A549 treated with RU486 at 1 μM for 4 hours (cell line): ENCODE measurements around the gene PGC. TPM values are rescaled to one million over a fixed set of nuclear protein-coding genes. Genes with fewer than 3 reads are reported as not detected.

Source experiments
- total RNA-seq: library from RNA; stranded (reverse); fragments of 200-300 nt; extraction: Qiagen RNA extraction; gene quantifications from 5 replicates; pipeline ENCODE4 v1.2.3, GENCODE V29; 2022; ENCODE audit warnings: low read depth

Gene PGC
- not detected in 5 replicates for total RNA-seq

GRCh38 chr6:41747256-41748101, at the start of gene PGC:
PGC (minus strand) TSS chr6:41747397; CDS start chr6:41747334, 63 bp downstream.

GRCh38 chr6:41787219-41787917, 40.2 kb upstream of the PGC start, which contains the start of gene TOMM6:
TOMM6 (plus strand) TSS chr6:41787694; CDS start chr6:41787698, 4 bp downstream.

DNA sequence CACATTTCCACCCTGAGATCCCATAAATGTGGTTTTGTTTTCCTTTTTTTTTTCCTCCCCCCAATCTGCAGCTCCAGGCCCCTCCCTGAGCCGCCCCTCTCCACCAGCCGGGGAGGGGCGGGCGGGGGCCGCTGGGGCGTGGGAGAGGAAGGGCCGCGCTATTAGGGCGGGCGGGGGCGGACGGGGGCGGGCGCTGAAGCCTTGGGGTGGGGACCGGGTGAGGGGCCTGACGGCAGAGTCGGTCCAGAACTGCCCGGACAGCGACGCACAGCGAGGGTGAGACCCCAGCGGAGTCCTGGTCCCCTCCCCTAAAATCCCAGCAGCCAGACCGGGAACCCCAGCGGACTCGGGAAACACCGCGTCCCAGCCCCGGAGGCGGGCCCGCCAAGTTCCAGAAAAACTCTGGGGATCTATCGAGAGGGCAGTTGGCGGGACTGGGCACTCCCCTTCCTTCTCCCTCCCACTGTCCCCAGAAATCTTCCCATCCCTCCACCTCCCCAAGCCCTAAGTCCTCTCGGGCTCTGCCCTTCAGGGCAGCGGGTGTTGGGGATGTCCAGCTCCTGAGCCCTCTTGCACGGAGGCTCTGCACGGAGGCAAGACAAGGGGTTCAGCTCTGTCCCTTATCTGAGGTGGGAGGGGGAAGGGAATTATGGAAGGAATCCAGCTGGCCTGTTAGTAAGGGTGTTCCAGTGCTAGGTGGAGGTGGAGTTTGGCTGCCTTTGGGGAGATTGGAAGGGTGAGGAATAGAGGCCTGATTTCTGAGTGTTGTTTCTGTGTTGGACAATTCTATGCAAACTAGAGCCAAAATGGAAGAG, 33.6 kb upstream of the PGC start, which contains the start of gene PRICKLE4:
TSS of gene PRICKLE4 (plus strand) at position 232 of the 815 bp plus-strand sequence. CDS start 2,692 bp downstream, outside the sequence.

GRCh38 chr6:41779788-41780550, 32.8 kb upstream of the PGC start, which contains the start of gene FRS3:
FRS3 (minus strand) TSS chr6:41779900; CDS start chr6:41776987, 2,913 bp downstream.

DNA sequence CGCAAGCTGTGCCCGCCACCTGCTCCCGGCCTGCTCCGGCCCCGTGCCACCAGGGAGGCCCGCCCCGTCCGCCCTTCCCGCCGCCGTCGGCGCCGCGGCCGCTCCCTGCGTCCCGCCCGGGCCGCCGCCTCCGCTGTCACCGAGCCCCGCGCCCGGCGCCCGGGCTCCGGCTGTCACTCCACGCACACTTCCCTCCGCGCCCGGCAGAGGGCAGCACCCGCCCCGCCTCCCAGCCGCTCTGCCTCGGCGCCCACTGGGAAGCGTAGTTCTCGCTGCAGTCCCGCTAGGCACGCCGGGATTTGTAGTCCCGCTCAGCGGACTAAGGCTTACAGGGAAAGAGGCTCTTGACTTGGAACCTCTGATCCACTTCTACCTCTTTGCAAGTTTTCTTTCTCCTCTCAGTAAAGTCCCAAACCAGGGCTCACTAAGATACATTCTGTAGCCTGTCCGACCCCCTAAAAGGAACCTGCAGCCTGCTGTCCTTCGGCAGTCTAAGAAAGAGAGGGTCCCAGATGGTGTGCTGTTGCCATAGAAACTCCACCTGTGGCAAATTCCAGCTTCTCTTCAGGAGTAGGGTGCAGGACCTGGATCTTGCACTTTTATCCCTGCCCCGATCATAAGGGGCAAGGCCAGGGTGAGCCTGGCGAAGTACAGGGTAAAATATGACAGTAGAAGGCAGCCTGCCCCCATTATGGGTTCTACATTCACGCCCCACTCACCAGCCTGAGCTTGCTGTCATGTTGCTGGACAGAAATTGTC, 11.6 kb downstream of the PGC start, which contains the start of gene TFEB:
TSS of gene TFEB (minus strand) at position 182 of the 759 bp plus-strand sequence. CDS start 44,395 bp downstream, outside the sequence.

Other genes with a start within 250 kb of the PGC start
- gene FOXP4, start 201.0 kb downstream of the PGC start, total RNA-seq: 15.9 to 26.4 TPM (median 21.2 TPM) in 5 replicates
- 0.55 to 0.85 TPM (median 0.74 TPM) in 5 replicates for gene MDFI, start 108.9 kb downstream of the PGC start, total RNA-seq
- 3.8 to 5.8 TPM (median 4.9 TPM) in 5 replicates for gene TFEB, start 11.8 kb downstream of the PGC start, total RNA-seq
- 2.1 to 3.1 TPM (median 2.4 TPM) in 5 replicates for gene FRS3, start 32.5 kb upstream of the PGC start, total RNA-seq
- 0.61 to 1.3 TPM (median 0.63 TPM) in 3 of 5 replicates, not detected in the others for gene PRICKLE4, start 33.4 kb upstream of the PGC start, total RNA-seq
- gene TOMM6, start 40.3 kb upstream of the PGC start, total RNA-seq: 276 to 323 TPM (median 313 TPM) in 5 replicates
- 0.69 to 1.4 TPM (median 1.2 TPM) in 5 replicates for gene USP49, start 148.0 kb upstream of the PGC start, total RNA-seq
- gene MED20, start 173.7 kb upstream of the PGC start, total RNA-seq: 11.0 to 15.6 TPM (median 13.0 TPM) in 5 replicates
- gene BYSL, start 174.1 kb upstream of the PGC start, total RNA-seq: 33.1 to 51.5 TPM (median 40.3 TPM) in 5 replicates
- gene CCND3, start 194.4 kb upstream of the PGC start, total RNA-seq: 116 to 179 TPM (median 176 TPM) in 5 replicates